IMR-90 (cell line): Measurements from ENCODE around the gene RNPEPL1. TPM values are rescaled to one million over a fixed set of nuclear protein-coding genes. Genes with fewer than 3 reads are reported as not detected.

ENCODE experiments used
- ATAC-seq: fragments of 200-7000 bp; cut with Tn5 transposase; 2 replicates; pipeline ENCODE4 v1.9.1; 2020; ENCODE audit warnings: low read depth, mild to moderate bottlenecking, moderate library complexity
- BruUV-seq: library from RNA; stranded (reverse); fragments of 400-500 nt; replicated peaks from 2 replicates; lab custom pipeline; 2021; lab: Mats Ljungman, UMichigan
- CTCF ChIA-PET: fragments of 300-600 bp; formaldehyde crosslinking; extraction: SDS; loops from one replicate; lab custom pipeline; 2021; ENCODE audit warnings: antibody characterized with exemption; lab: Yijun Ruan, JAX
- POLR2A ChIA-PET: fragments of 300-600 bp; sonication (Branson Sonifier 250); formaldehyde crosslinking; loops from one replicate; lab custom pipeline; 2022; ENCODE audit warnings: antibody characterized with exemption; ENCODE audit not compliant: unreplicated experiment; lab: Charles Lee
- DNase-seq: peaks from one replicate; pipeline ENCODE4 v3.0.0; 2013
- H2AFZ ChIP-seq: replicated peaks from 2 replicates; pipeline ENCODE3; 2013; ENCODE audit warnings: low read length, mild to moderate bottlenecking; ENCODE audit not compliant: poor library complexity
- H2AK5ac ChIP-seq: 2 replicates; pipeline ENCODE4 v1.6.1; 2013; ENCODE audit warnings: low read depth, low read length, inconsistent platforms
- H2AK9ac ChIP-seq: replicated peaks from 2 replicates; pipeline ENCODE3; 2013; ENCODE audit warnings: mild to moderate bottlenecking, low read depth, low read length, moderate library complexity; ENCODE audit not compliant: poor library complexity
- H2BK120ac ChIP-seq: 2 replicates; pipeline ENCODE4 v1.6.1; 2013; ENCODE audit warnings: low read depth, low read length, inconsistent platforms
- H2BK15ac ChIP-seq: 3 replicates; pipeline ENCODE4 v1.6.1; 2013; ENCODE audit warnings: low read depth, low read length, inconsistent platforms
- H2BK20ac ChIP-seq: 2 replicates; pipeline ENCODE4 v1.6.1; 2013; ENCODE audit warnings: low read depth, mild to moderate bottlenecking, inconsistent platforms, low read length, moderate library complexity
- H2BK5ac ChIP-seq: 2 replicates; pipeline ENCODE4 v1.6.1; 2013; ENCODE audit warnings: mild to moderate bottlenecking, low read depth, low read length, inconsistent platforms; ENCODE audit not compliant: poor library complexity, severe bottlenecking
- H3K14ac ChIP-seq: replicated peaks from 2 replicates; pipeline ENCODE4 v1.6.1; 2013; ENCODE audit warnings: low read depth, low read length, inconsistent platforms
- H3K18ac ChIP-seq: 2 replicates; pipeline ENCODE4 v1.6.1; 2013; ENCODE audit warnings: low read depth, low read length, control low read depth
- H3K23ac ChIP-seq: 2 replicates; pipeline ENCODE4 v1.6.1; 2013; ENCODE audit warnings: low read depth, low read length, inconsistent platforms
- H3K27ac ChIP-seq: 2 replicates; pipeline ENCODE4 v1.5.1; 2013; ENCODE audit warnings: mild to moderate bottlenecking, control low read depth, low read length; ENCODE audit not compliant: insufficient read depth
- H3K27me3 ChIP-seq: 2 replicates; pipeline ENCODE4 v1.6.1; 2013; ENCODE audit warnings: low read length; ENCODE audit not compliant: control insufficient read depth, insufficient read depth
- H3K36me3 ChIP-seq: 2 replicates; pipeline ENCODE4 v1.6.1; 2013; ENCODE audit warnings: low read length, mixed read lengths; ENCODE audit not compliant: control insufficient read depth, insufficient read depth
- H3K4ac ChIP-seq: 2 replicates; pipeline ENCODE4 v1.6.1; 2013; ENCODE audit warnings: low read depth, low read length, inconsistent platforms
- H3K4me1 ChIP-seq: 2 replicates; pipeline ENCODE4 v1.6.1; 2013; ENCODE audit warnings: low read length, mixed read lengths; ENCODE audit not compliant: control insufficient read depth, insufficient read depth
- H3K4me2 ChIP-seq: 2 replicates; pipeline ENCODE4 v1.6.1; 2013; ENCODE audit warnings: low read depth, mild to moderate bottlenecking, control low read depth, low read length, moderate library complexity
- H3K4me3 ChIP-seq: 2 replicates; pipeline ENCODE4 v1.5.1; 2013; ENCODE audit warnings: low read depth, mild to moderate bottlenecking, control low read depth, low read length, moderate library complexity; ENCODE audit not compliant: insufficient read depth
- H3K56ac ChIP-seq: 2 replicates; pipeline ENCODE4 v1.6.1; 2013; ENCODE audit warnings: low read length, inconsistent platforms; ENCODE audit not compliant: insufficient read depth; ENCODE audit errors: extremely low read depth
- H3K79me1 ChIP-seq, 2 experiments: 2 replicates each; pipeline ENCODE4 v1.6.1; 2013; ENCODE audit warnings: low read length in 2 of 2, inconsistent platforms in 1 of 2, low read depth in 1 of 2
- H3K9ac ChIP-seq: 2 replicates; pipeline ENCODE4 v1.6.1; 2013; ENCODE audit warnings: low read depth, low read length, control low read depth
- H3K9me1 ChIP-seq: 2 replicates; pipeline ENCODE4 v1.6.1; 2013; ENCODE audit warnings: low read length, inconsistent platforms; ENCODE audit not compliant: insufficient read depth
- H3K9me3 ChIP-seq: 2 replicates; pipeline ENCODE4 v1.6.1; 2013; ENCODE audit warnings: low read length; ENCODE audit not compliant: control insufficient read depth, insufficient read depth
- H4K20me1 ChIP-seq: 2 replicates; pipeline ENCODE4 v1.6.1; 2013; ENCODE audit warnings: low read length, inconsistent platforms; ENCODE audit not compliant: insufficient read depth
- H4K5ac ChIP-seq: 2 replicates; pipeline ENCODE4 v1.6.1; 2013; ENCODE audit warnings: mild to moderate bottlenecking, low read depth, low read length, control low read depth
- H4K8ac ChIP-seq, 2 experiments: 2 replicates each; pipeline ENCODE4 v1.6.1; 2013; ENCODE audit warnings: low read depth in 2 of 2, low read length in 2 of 2, control low read depth in 1 of 2, inconsistent platforms in 1 of 2
- H4K91ac ChIP-seq: 2 replicates; pipeline ENCODE4 v1.6.1; 2013; ENCODE audit warnings: low read depth, low read length, inconsistent platforms; ENCODE audit not compliant: insufficient read depth
- CTCF ChIP-seq: conservative IDR thresholded peaks from 2 replicates; pipeline ENCODE4 v1.5.1; 2012; ENCODE audit warnings: mild to moderate bottlenecking, low read depth, low read length, improper control_type of control experiment
- MAZ ChIP-seq: IDR thresholded peaks from 2 replicates; pipeline ENCODE4 v1.6.1; 2012; ENCODE audit warnings: low read depth, mild to moderate bottlenecking, low read length, improper control_type of control experiment, moderate library complexity, borderline replicate concordance
- RAD21 ChIP-seq: IDR thresholded peaks from 2 replicates; pipeline ENCODE4 v1.6.1; 2012; ENCODE audit warnings: low read length, improper control_type of control experiment
- SMC3 ChIP-seq: fragments of 150-350 bp; IDR thresholded peaks from 2 replicates; pipeline ENCODE4 v1.6.1; 2016; ENCODE audit warnings: low read depth, mild to moderate bottlenecking, antibody characterized with exemption, low read length, moderate library complexity
- WGBS, 2 experiments: methylation state at CpG; one replicate each; pipeline versions ENCODE4 v1.1.5 to v1.1.7; 2013; ENCODE audit warnings: missing lambda C conversion rate in 2 of 2; ENCODE audit not compliant: insufficient read length in 1 of 2; ENCODE audit errors: extremely low coverage in 2 of 2; 5-methylcytosine and 5-hydroxymethylcytosine counted together
- dilution Hi-C: fragments of 300-500 bp; cut with HindIII; formaldehyde crosslinking; loops from one replicate; pipeline ENCODE4 v1.14.3; 2018; ENCODE audit warnings: low sequenced_read_pairs; ENCODE audit not compliant: unreplicated experiment
- in situ Hi-C: fragments of 300-500 bp; cut with MboI; formaldehyde crosslinking; loops from 3 replicates; pipeline ENCODE4 v1.14.3; 2019; ENCODE audit warnings: low sequenced_read_pairs, inconsistent platforms, mixed read lengths
- intact Hi-C: fragments of 100-400 bp; cut with micrococcal nuclease; formaldehyde crosslinking; loops from 2 replicates; pipeline ENCODE4 v1.10.0; 2022
- polyA plus RNA-seq, 3 experiments: library from polyadenylated mRNA; depleted of rRNA; stranded (reverse); fragments of >200 nt; gene quantifications; 2 replicates each; pipeline ENCODE4 v1.2.3, GENCODE V29; 2012; ENCODE audit warnings: low replicate concordance in 1 of 3
- total RNA-seq: library from RNA; depleted of rRNA; stranded (reverse); fragments of >200 nt; gene quantifications from 2 replicates; pipeline ENCODE4 v1.2.3, GENCODE V29; 2012

The RNPEPL1 gene
- total and polyA plus RNA-seq, 2 of the 4 experiments (the other 2 are of a cell fraction), result 3.8 to 18.7 TPM

GRCh38 chr2:240595381-240596079 is 27.2 kb downstream of the RNPEPL1 start:
- DNase-seq, result no peak
- 69% methylated on average over 11 of the region's 18 CpGs; no CpG with 5 or more reads in 1 of the 2 experiments for WGBS, 2 experiments
- POLR2A ChIA-PET, result no interaction called here

More at GRCh38 chr2:240595381-240596079, 27.2 kb downstream of the RNPEPL1 start:
- Histone ChIP-seq H3K14ac (no peak overlapping the region), H2AFZ (no peak overlapping the region), H2BK5ac (no peak overlapping the region), H3K4ac (no peak overlapping the region), H2AK5ac (no peak overlapping the region), H3K27me3 (no peaks in the 10 kb centered on the region), H4K20me1 (no peaks in the 10 kb centered on the region; the same call in 1 of the 2 replicates), H3K79me1 (peaks cover 0 to 22% of the 10 kb centered on the region in 2 experiments; a peak in 2 of 4 replicates), H3K4me3 (no peak overlapping the region), H4K5ac (no peak overlapping the region), H2BK120ac (no peak overlapping the region), H3K4me1 (no peaks in the 10 kb centered on the region), H3K4me2 (no peak overlapping the region), H2AK9ac (no peak overlapping the region), H2BK20ac (no peak overlapping the region), H3K9me1 (no peaks in the 10 kb centered on the region), H3K9ac (no peak overlapping the region), H3K18ac (no peak overlapping the region), H4K91ac (no peak overlapping the region), H4K8ac (no peak overlapping the region), H2BK15ac (no peak overlapping the region), H3K9me3 (no peaks in the 10 kb centered on the region), H3K36me3 (peaks cover 35% of the 10 kb centered on the region), H3K56ac (no peak overlapping the region), H3K23ac (no peak overlapping the region), H3K27ac (no peak overlapping the region)
- BruUV-seq, result no TSS peak
- in situ Hi-C loops, result no loop called here
- dilution Hi-C loops, result no loop called here
- CTCF ChIA-PET, result no interaction called here
- TF ChIP-seq RAD21, result peak; percentile 30; the same call in 1 of the 2 replicates
- peak; percentile 23; the same call in 1 of the 2 replicates for TF ChIP-seq SMC3
- no peak for TF ChIP-seq MAZ
- TF ChIP-seq CTCF, result 0 out of 2 replicates have a peak, but pooled peaks have one; percentile 29
- ATAC-seq, result peak; percentile 64
- intact Hi-C loops, result no loop called here
